Measurements from ENCODE around the gene LIMK2. TPM values are rescaled to one million over a fixed set of nuclear protein-coding genes. Genes with fewer than 3 reads are reported as not detected.
A peak's percentile ranks its signal among the peaks of the same experiment; 100 is the strongest.
"Not testable (repeated sequence)": the region's sequence is repeated elsewhere in the genome, so short reads cannot be mapped to it uniquely, and the experiment has no call there.

LIMK2 gene
- total RNA-seq, 3 donors from 2014 or later = 18.6 to 22.6 (median 20.6) TPM

DNA sequence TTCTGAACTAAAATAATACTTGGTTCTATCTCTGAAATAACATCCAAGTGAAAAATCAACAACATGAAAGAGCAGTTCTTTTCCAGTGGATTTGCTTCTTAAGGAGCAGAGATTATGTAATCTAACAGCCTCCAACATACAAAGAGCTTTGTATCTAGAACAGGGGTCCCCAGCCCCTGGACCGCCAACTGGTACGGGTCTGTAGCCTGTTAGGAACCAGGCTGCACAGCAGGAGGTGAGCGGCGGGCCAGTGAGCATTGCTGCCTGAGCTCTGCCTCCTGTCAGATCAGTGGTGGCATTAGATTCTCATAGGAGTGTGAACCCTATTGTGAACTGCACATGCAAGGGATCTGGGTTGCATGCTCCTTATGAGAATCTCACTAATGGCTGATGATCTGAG, 12.6 kb downstream of the LIMK2 start:
- H3K4me1 Mint-ChIP-seq (ENCODE audit: low read depth) = peaks cover 35% of the 10 kb centered on the region
- not testable (repeated sequence) for H3K9me3 Mint-ChIP-seq; H3K36me3 Mint-ChIP-seq (ENCODE audit: insufficient read depth); DNase-seq; H3K27me3 Mint-ChIP-seq (ENCODE audit: low read depth); H3K4me3 Mint-ChIP-seq; ATAC-seq

DNA sequence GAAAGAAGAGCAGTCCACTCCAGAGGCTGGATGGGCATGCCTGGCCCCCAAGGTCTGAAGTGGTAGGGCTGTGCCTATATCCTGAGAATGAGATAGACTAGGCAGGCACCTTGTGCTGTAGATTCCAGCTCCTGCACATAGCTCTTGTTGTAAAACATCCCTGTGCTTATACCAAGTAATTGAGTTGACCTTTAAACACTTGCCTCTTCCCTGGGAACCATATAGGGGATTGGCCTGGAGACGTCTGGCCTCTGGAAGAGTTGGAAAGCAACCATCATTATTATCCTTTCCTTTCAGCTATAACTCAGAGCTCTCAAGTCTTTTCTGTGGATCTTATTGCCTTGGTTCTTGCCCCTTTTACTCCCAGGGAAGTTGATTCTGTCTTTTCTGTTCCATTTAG, 15.1 kb downstream of the LIMK2 start:
- Mint-ChIP-seq H3K27me3 (ENCODE audit: low read depth) (no peaks in the 10 kb centered on the region), H3K4me3 (no peak overlapping the region), H3K4me1 (ENCODE audit: low read depth) (peaks cover 47% of the 10 kb centered on the region), H3K9me3 (no peaks in the 10 kb centered on the region), H3K36me3 (ENCODE audit: insufficient read depth) (no peaks in the 10 kb centered on the region)
- ATAC-seq = no peak
- DNase-seq = no peak

DNA sequence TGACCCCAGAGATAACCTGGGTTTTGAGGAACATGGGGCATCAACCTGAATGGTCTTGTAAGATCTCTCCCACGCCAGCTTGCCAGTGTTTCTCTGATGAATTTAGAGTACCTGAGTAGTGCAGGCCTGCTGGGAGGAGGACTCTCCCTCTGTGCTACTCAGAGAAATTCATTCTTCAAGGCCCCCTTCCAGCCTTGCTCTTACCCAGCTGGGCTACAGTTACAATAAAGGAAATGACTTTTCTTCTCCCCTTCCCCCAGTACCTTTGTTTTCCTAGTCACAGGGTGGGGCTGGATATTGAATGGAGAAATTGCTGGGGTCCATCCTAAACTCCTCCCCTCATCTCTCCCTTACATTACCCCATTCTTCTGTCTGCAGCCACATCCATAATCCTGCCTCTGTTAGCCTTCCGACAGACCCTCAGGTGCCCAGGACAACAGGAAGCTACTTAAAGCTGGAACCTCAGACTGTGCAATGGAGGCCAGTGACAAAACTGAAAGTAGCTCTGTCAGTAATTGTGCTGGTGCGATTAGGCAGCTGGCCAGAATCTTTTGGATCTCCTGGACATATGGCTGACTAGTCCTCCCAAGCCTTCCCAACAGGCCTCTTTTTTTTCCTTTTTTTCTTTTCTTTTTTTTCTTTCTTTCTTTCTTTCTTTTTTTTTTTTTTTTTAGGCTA, 17.4 kb downstream of the LIMK2 start:
- ATAC-seq (peak in 1 of 2 donors; percentile 34), DNase-seq (no peak)
- H3K27me3 Mint-ChIP-seq (ENCODE audit: low read depth) = no peaks in the 10 kb centered on the region
- H3K4me1 Mint-ChIP-seq (ENCODE audit: low read depth) = peaks cover 32% of the 10 kb centered on the region
- peak overlapping the region; percentile 41 for H3K4me3 Mint-ChIP-seq
- H3K36me3 Mint-ChIP-seq (ENCODE audit: insufficient read depth) = peaks cover 5% of the 10 kb centered on the region
- H3K9me3 Mint-ChIP-seq = no peaks in the 10 kb centered on the region

DNA sequence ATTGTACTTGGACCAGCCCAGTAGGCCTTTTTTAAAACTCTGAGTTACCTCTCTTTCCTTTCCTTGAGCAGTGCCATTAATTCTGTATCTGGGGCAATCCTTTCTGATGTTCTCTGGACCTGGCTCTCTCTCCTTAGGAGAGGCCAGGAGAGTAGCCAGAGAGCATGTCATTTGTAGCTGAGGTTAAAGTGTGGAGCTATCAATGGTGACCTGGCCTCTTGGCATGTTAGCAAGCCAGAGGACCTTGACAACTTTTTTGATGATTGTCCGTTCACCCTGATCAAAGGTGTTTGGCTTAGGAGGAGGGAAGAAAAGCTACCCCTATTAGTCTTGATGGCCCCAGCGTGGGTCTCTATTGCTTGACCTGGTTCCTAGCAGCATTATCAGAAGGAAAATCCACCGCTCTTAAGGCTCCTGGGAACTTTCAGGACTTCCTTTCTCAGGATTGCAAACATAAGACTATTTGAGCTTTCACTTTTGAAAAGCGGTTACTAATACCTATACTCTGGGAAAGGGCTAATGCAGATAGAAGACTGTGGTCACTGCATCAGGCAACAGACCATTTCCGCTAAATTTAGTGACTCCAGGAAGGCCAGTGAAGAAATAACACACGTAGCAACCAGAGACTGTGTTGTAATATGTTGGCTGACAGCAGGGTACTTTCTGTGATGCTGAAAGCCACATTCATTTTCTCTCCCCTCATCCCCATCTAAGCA, 18.2 kb downstream of the LIMK2 start:
- no peak for DNase-seq
- Mint-ChIP-seq H3K9me3 (no peaks in the 10 kb centered on the region), H3K36me3 (ENCODE audit: insufficient read depth) (peaks cover 7% of the 10 kb centered on the region), H3K4me1 (ENCODE audit: low read depth) (peaks cover 35% of the 10 kb centered on the region), H3K27me3 (ENCODE audit: low read depth) (no peaks in the 10 kb centered on the region), H3K4me3 (peak overlapping the region; percentile 41)
- peak in 1 of 2 donors; percentile 32 for ATAC-seq

DNA sequence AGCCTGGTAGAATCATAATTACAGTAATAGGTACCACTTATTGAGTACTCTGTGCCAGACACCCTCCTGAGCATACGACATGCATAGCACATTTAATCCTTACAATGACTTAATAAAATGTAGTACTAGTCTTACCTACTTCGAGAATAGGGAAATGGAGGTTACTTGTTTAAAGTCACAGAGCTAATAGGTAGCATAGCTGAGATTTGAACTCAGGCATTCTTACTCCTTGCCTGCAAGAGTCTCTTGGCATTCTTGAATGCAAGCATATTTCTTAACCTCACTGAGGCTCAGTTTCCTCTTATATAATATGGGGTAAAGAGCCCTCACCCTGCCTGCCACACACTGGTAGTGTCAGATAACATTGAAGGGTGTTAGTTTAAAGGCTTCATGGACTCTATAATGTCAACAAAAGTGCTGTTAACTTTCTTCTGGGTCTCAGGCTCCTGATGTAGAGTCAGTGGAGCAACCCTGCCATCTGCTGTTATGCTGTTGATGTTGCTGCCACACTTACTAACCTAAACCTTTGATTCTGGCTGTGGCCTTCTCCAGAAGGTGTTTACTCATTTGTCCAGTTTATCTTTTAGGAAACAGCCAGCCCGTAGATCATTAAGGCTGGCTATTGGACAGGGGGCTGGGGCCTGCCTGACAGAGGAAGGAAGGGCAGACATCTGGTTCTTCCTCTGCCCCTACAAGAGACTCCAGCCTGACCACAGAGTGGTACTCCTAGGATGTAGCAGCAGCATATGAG, 18.9 kb downstream of the LIMK2 start:
- peaks cover 35% of the 10 kb centered on the region for H3K4me1 Mint-ChIP-seq (ENCODE audit: low read depth)
- H3K27me3 Mint-ChIP-seq (ENCODE audit: low read depth) = no peaks in the 10 kb centered on the region
- H3K36me3 Mint-ChIP-seq (ENCODE audit: insufficient read depth) = peaks cover 7% of the 10 kb centered on the region
- DNase-seq (peak; percentile 53), ATAC-seq (peak; percentile 73 to 76)
- no peaks in the 10 kb centered on the region for H3K9me3 Mint-ChIP-seq
- no peak overlapping the region for H3K4me3 Mint-ChIP-seq

DNA sequence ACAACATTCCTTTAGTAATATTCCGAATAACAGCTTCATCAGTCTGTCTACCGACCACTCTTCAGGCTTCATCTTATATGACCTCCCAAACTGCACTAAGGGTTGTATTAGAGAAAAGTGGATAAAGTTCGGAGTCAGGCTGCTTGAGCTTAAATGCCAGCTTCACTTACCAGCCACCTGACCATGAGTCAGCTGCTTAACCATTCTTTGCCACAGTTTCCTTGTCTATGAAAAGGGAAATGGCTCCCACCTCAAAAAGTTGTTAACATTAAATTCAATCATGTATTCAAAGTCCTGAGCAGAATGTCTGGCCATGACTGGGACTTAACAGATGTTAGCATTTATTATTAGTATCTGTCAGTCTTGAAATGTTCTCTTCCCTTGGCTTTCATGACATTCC, 20.9 kb downstream of the LIMK2 start:
- Mint-ChIP-seq H3K4me1 (ENCODE audit: low read depth) (peaks cover 32% of the 10 kb centered on the region), H3K4me3 (no peak overlapping the region), H3K9me3 (no peaks in the 10 kb centered on the region), H3K27me3 (ENCODE audit: low read depth) (no peaks in the 10 kb centered on the region), H3K36me3 (ENCODE audit: insufficient read depth) (peaks cover 7% of the 10 kb centered on the region)
- DNase-seq (no peak), ATAC-seq (no peak)

DNA sequence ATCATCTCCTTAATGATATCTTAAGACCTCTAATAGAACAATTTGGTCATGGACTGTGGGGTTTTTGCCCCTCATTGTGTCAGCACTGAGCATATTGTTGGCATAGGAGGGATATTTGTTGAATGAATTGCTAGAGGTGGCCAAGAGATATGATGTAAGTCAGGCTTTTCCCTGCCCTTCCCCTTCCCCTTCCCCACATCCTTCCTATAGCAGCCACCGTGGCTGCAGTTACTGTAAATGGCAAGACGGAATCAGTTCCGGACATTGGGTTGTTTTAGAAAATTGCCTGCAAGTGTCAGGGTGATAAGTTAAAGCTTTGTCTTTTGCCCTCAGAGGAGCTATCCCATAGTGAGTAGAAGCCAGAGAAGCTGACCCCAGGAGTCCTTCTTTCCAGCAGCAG, 23.0 kb downstream of the LIMK2 start:
- Mint-ChIP-seq H3K27me3 (ENCODE audit: low read depth) (no peaks in the 10 kb centered on the region), H3K9me3 (no peaks in the 10 kb centered on the region), H3K4me3 (no peak overlapping the region), H3K36me3 (ENCODE audit: insufficient read depth) (peaks cover 7% of the 10 kb centered on the region), H3K4me1 (ENCODE audit: low read depth) (peaks cover 19% of the 10 kb centered on the region)
- no peak for ATAC-seq
- DNase-seq = no peak

DNA sequence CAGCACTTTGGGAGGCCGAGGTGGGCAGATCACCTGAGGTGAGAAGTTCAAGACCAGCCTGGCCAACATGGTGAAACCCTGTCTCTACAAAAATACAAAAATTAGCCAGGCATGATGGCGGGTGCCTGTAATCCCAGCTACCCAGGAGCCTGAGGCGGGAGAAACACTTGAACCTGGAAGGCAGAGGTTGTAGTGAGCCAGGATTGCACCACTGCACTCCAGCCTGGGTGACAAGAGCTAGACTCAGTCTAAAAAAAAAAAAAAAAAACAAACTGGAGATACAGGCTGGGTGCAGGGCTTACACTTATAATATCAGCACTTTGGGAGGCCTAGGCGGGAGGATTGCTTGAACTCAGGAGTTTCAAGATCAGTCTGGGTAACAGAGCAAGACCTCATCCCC, 23.9 kb downstream of the LIMK2 start:
- H3K4me1 Mint-ChIP-seq (ENCODE audit: low read depth); DNase-seq; H3K4me3 Mint-ChIP-seq; H3K36me3 Mint-ChIP-seq (ENCODE audit: insufficient read depth); ATAC-seq; H3K27me3 Mint-ChIP-seq (ENCODE audit: low read depth); H3K9me3 Mint-ChIP-seq: not testable (repeated sequence)

DNA sequence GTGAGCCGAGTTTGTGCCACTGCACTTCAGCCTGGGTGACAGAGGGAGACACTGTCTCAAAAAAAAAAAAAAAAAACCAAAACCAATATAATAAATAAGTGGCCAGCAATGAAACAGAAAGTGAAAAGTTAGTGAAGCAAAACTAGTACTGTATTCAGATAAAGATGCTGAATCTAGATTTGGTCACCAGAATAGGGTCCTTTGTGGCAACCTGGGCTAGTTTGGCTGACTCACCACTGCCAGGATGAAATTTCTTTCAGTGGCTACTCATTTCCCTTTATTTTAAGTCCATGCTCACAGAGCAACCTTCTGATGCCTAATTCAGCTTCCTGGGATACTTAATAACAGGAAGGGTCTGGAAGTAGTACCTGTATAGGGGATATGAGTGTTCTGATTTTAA, 26.0 kb downstream of the LIMK2 start:
- DNase-seq = no peak
- Mint-ChIP-seq H3K36me3 (ENCODE audit: insufficient read depth) (peaks cover 12% of the 10 kb centered on the region), H3K27me3 (ENCODE audit: low read depth) (no peaks in the 10 kb centered on the region), H3K4me3 (no peak overlapping the region), H3K4me1 (ENCODE audit: low read depth) (peaks cover 7% of the 10 kb centered on the region), H3K9me3 (no peaks in the 10 kb centered on the region)
- no peak for ATAC-seq

DNA sequence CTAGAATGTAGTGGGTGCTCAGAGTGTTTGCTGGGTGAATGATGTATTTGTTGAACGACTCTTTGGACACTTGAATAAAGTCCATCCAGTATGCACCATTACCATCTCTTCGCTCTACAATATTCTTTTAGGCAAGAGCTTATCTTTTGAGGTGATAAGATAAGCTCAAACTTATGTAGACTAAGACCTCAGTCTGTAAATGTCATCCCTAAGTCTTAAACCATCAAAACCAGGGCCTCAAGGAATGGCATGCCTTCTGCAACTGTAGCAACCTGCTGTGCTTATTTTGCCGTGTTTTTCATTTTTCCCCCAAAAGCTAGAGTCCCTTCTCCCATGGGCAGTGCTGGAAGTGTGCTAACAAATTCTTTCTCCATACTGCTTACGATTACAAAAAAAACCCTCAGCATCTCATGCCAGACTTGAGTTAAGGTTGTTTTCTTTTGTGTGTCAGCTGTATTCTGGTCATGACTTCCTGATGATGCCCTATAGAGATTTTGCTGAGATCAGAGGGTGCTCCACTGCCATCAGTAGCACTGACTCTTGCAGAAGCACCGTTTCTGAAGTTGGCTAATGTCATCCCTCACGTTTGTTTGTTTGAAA, 27.8 kb downstream of the LIMK2 start:
- H3K4me1 Mint-ChIP-seq (ENCODE audit: low read depth) = peaks cover 9% of the 10 kb centered on the region
- no peaks in the 10 kb centered on the region for H3K27me3 Mint-ChIP-seq (ENCODE audit: low read depth)
- H3K9me3 Mint-ChIP-seq = no peaks in the 10 kb centered on the region
- H3K4me3 Mint-ChIP-seq = no peak overlapping the region
- DNase-seq = no peak
- H3K36me3 Mint-ChIP-seq (ENCODE audit: insufficient read depth) = peaks cover 6% of the 10 kb centered on the region
- ATAC-seq = no peak

DNA sequence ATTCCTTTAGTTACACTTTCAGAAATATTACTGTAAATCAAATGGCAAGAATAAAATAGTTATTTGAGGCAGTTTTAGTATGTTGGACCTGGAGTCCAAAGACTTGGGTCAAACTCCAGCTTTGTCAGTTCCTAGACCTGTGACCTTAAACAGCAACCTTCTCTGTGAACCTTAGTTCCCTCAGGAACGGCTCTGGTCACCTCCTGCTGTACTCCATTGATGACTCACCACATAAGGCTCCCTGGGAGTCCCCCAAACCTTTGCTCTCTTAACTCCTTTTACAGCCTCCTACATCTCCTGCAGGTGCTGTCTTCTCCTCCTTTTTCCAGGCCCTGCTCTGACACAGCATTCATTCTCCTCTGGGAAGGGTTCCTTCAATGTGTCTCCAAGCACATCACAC, 29.1 kb downstream of the LIMK2 start:
- H3K4me3 Mint-ChIP-seq = no peak overlapping the region
- H3K4me1 Mint-ChIP-seq (ENCODE audit: low read depth) = peaks cover 9% of the 10 kb centered on the region
- no peaks in the 10 kb centered on the region for H3K9me3 Mint-ChIP-seq
- DNase-seq = no peak
- no peaks in the 10 kb centered on the region for H3K27me3 Mint-ChIP-seq (ENCODE audit: low read depth)
- H3K36me3 Mint-ChIP-seq (ENCODE audit: insufficient read depth) = peaks cover 6% of the 10 kb centered on the region
- ATAC-seq = no peak

DNA sequence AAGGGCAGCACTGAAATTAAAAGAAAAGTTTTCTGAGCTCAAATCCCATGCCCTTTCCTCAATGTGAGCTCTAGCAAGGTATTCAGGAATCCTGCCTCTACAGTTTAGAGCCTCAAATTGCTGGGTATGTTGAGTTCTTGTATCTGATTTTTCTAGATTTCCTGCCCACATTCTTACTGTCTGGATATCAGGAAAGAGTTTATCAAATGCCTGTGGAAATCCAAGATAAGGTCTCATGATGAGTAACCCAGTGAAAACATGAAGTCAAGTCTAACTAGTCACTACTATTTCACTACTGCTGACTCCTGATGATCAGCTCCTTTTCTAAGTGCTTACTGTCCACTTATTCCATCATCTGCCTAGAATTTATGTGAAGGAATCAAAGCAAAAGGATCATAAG, 29.8 kb downstream of the LIMK2 start:
- no peaks in the 10 kb centered on the region for H3K27me3 Mint-ChIP-seq (ENCODE audit: low read depth)
- H3K4me1 Mint-ChIP-seq (ENCODE audit: low read depth) = peaks cover 11% of the 10 kb centered on the region
- no peaks in the 10 kb centered on the region for H3K9me3 Mint-ChIP-seq
- no peak for DNase-seq
- H3K36me3 Mint-ChIP-seq (ENCODE audit: insufficient read depth) = peaks cover 6% of the 10 kb centered on the region
- no peak overlapping the region for H3K4me3 Mint-ChIP-seq
- ATAC-seq = no peak

DNA sequence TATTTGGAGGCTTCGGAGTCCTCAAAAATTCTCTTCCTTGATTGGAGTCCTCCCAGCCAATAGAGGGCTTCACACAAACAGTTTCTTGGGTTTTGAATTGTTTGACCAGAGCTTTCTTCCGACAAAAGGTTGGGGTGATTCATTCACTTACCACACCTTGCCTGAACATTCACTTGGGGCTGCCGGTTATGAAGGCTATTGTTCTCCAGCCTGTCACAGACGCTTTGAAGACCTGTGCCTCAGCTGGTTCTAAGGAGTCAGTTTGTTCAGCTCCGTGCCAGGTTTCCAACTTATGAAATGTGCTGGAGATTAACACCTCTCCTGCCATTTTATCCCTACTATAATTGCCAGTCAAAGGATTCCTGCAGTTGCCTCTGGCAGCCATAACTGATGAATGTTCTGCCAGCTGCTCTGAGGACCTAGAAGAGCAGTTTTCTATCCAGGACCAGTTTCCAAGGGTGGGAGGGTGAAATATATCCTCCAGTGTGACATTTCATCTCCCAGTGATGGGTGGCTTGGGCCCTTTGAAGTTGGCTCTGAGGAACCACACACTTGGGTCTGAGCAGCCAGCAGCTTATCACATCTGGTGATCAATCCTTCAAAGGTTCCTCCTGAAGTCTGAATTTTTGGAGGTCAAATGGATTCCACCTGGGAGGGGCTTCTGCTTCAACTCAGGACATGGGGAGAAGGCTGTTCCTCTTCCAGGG, 31.4 kb downstream of the LIMK2 start:
- DNase-seq (no peak), ATAC-seq (no peak)
- Mint-ChIP-seq H3K9me3 (no peaks in the 10 kb centered on the region), H3K36me3 (ENCODE audit: insufficient read depth) (peaks cover 6% of the 10 kb centered on the region), H3K27me3 (ENCODE audit: low read depth) (no peaks in the 10 kb centered on the region), H3K4me3 (no peak overlapping the region), H3K4me1 (ENCODE audit: low read depth) (peaks cover 22% of the 10 kb centered on the region)
